Endothelial cell of umbilical vein (primary cell): ENCODE data around the gene SLC12A2. TPM values are rescaled to one million over a fixed set of nuclear protein-coding genes. Genes with fewer than 3 reads are reported as not detected.

Source experiments
- BruUV-seq: library from RNA; stranded (reverse); fragments of 400-500 nt; replicated peaks from 2 replicates; lab custom pipeline; 2021; lab: Mats Ljungman, UMichigan
- CTCF ChIA-PET: fragments of 300-600, 350-600 bp; sonication (Branson Sonifier 250); formaldehyde crosslinking; loops from one replicate; lab custom pipeline; 2021; ENCODE audit warnings: antibody characterized with exemption, inconsistent platforms; lab: Charles Lee
- POLR2A ChIA-PET: fragments of 300-600, 350-600 bp; sonication (Branson Sonifier 250); formaldehyde crosslinking; loops from one replicate; lab custom pipeline; 2021; ENCODE audit warnings: antibody characterized with exemption, inconsistent platforms; lab: Charles Lee
- DNase-seq: peaks from one replicate; pipeline ENCODE4 v3.0.0-alpha.2; 2011; ENCODE audit warnings: low read depth, low spot score
- FAIRE-seq: peaks from 2 replicates; lab custom pipeline; 2011; peaks lifted over from hg19 to GRCh38; lab: Jason Lieb, UNC
- H2AFZ ChIP-seq: 2 replicates; pipeline ENCODE4 v1.6.0; 2012; ENCODE audit warnings: low read depth, low read length, control low read depth, inconsistent platforms
- H3K27ac ChIP-seq: 2 replicates; pipeline ENCODE4 v1.5.1; 2011; ENCODE audit warnings: low read depth, mild to moderate bottlenecking, control low read depth, low read length, moderate library complexity; ENCODE audit not compliant: insufficient read depth
- H3K27me3 ChIP-seq, 2 experiments: 2 replicates each; pipeline versions ENCODE4 v1.6.0 to v1.6.1; 2011; ENCODE audit warnings: low read length in 2 of 2, mixed read lengths in 1 of 2; ENCODE audit not compliant: control insufficient read depth in 2 of 2, insufficient read depth in 2 of 2
- H3K36me3 ChIP-seq, 2 experiments: 2 replicates in 1 of 2; 3 replicates in 1 of 2; pipeline ENCODE4 v1.5.1; 2011; ENCODE audit warnings: low read length in 2 of 2, mild to moderate bottlenecking in 1 of 2, moderate library complexity in 1 of 2; ENCODE audit not compliant: control insufficient read depth in 2 of 2, insufficient read depth in 2 of 2; ENCODE audit errors: extremely low read depth in 1 of 2
- H3K4me1 ChIP-seq: 3 replicates; pipeline ENCODE4 v1.5.1; 2011; ENCODE audit warnings: mild to moderate bottlenecking, low read length; ENCODE audit not compliant: control insufficient read depth, insufficient read depth; ENCODE audit errors: extremely low read depth
- H3K4me2 ChIP-seq: 2 replicates; pipeline ENCODE4 v1.6.1; 2011; ENCODE audit warnings: low read length, control low read depth, mixed read lengths; ENCODE audit not compliant: insufficient read depth
- H3K4me3 ChIP-seq, 3 experiments: fragments of 200-600 bp in 1 of 3; sonication (generic), shearing (Covaris generic) in 1 of 3; replicated peaks in 1 of 3; 2 replicates each; pipeline ENCODE4 v1.5.1; 2011 to 2016; ENCODE audit warnings: control low read depth in 3 of 3, low read length in 3 of 3, mild to moderate bottlenecking in 2 of 3, inconsistent platforms in 1 of 3, low read depth in 1 of 3, moderate library complexity in 1 of 3; ENCODE audit not compliant: insufficient read depth in 1 of 3
- H3K79me2 ChIP-seq: 2 replicates; pipeline ENCODE4 v1.6.0; 2012; ENCODE audit warnings: low read length, inconsistent platforms; ENCODE audit not compliant: control insufficient read depth, insufficient read depth
- H3K9ac ChIP-seq: replicated peaks from 2 replicates; pipeline ENCODE3; 2011; ENCODE audit warnings: low read length, control low read depth; ENCODE audit not compliant: insufficient read depth; ENCODE audit errors: extremely low read depth
- H3K9me1 ChIP-seq: replicated peaks from 3 replicates; pipeline ENCODE4 v1.6.0; 2011; ENCODE audit warnings: mild to moderate bottlenecking, low read length; ENCODE audit not compliant: control insufficient read depth, insufficient read depth; ENCODE audit errors: extremely low read depth
- H3K9me3 ChIP-seq: replicated peaks from 2 replicates; pipeline ENCODE4 v1.5.1; 2012; ENCODE audit warnings: low read length, inconsistent platforms; ENCODE audit not compliant: control insufficient read depth, insufficient read depth
- H4K20me1 ChIP-seq: replicated peaks from 2 replicates; pipeline ENCODE3; 2011; ENCODE audit warnings: mild to moderate bottlenecking, low read length; ENCODE audit not compliant: control insufficient read depth, insufficient read depth; ENCODE audit errors: extremely low read depth
- EZH2 ChIP-seq: IDR thresholded peaks from 2 replicates; pipeline ENCODE4 v1.6.1; 2012; ENCODE audit warnings: borderline replicate concordance, low read depth, mild to moderate bottlenecking, moderate library complexity, low read length, inconsistent platforms; ENCODE audit not compliant: severe bottlenecking
- FOS ChIP-seq: IDR thresholded peaks from 2 replicates; pipeline ENCODE4 v1.6.1; 2011; ENCODE audit warnings: mild to moderate bottlenecking, low read length, moderate library complexity, borderline replicate concordance; ENCODE audit not compliant: insufficient read depth
- GATA2 ChIP-seq: IDR thresholded peaks from 2 replicates; pipeline ENCODE4 v1.7.0; 2011; ENCODE audit warnings: low read depth, mild to moderate bottlenecking, moderate library complexity, mixed read lengths, low read length; ENCODE audit not compliant: insufficient read length, insufficient read depth
- JUN ChIP-seq: IDR thresholded peaks from 2 replicates; pipeline ENCODE4 v1.6.1; 2011; ENCODE audit warnings: borderline replicate concordance, low read depth; ENCODE audit not compliant: insufficient read length, insufficient read depth
- MYC ChIP-seq: IDR thresholded peaks from one replicate; pipeline ENCODE4 v1.6.1; 2011; ENCODE audit warnings: mild to moderate bottlenecking, low read depth, low read length
- POLR2A ChIP-seq: IDR thresholded peaks from 2 replicates; pipeline ENCODE4 v1.6.1; 2012; ENCODE audit warnings: low read depth, mild to moderate bottlenecking, control low read depth, low read length
- POLR2AphosphoS5 ChIP-seq: IDR thresholded peaks from 2 replicates; pipeline ENCODE4 v1.6.1; 2012; ENCODE audit warnings: low read depth, mild to moderate bottlenecking, control low read depth, low read length, moderate library complexity; ENCODE audit not compliant: insufficient read depth
- dilution Hi-C: fragments of 300-500 bp; cut with MboI; formaldehyde crosslinking; loops from one replicate; pipeline ENCODE4 v1.15.0; 2019; ENCODE audit warnings: low sequenced_read_pairs; ENCODE audit not compliant: extremely low pct_ligation_motif_present
- intact Hi-C: fragments of 100-400 bp; cut with micrococcal nuclease; formaldehyde crosslinking; loops from one replicate; pipeline ENCODE4 v1.10.0; 2022
- polyA plus RNA-seq, 4 experiments: library from polyadenylated mRNA; depleted of rRNA in 3 of 4; stranded (reverse) in 3 of 4; unstranded in 1 of 4; fragments of >200 nt; gene quantifications; 2 replicates each; pipeline versions ENCODE4 v1.2.1 to v1.2.3, GENCODE V29; 2011 to 2012; ENCODE audit warnings: missing spikeins in 1 of 4
- total RNA-seq: library from RNA; stranded (reverse); gene quantifications from 2 replicates; pipeline ENCODE4 v1.2.3, GENCODE V29; 2021
- TF ChIP-seq, protein P1 (sequence below): IDR thresholded peaks from 2 replicates; pipeline ENCODE4 v1.6.1; 2011; ENCODE audit not compliant: insufficient read depth, insufficient read length
- TF ChIP-seq, protein P2 (sequence below), 2 donors: IDR thresholded peaks; 1 replicate in 1 of 2; 2 replicates in 1 of 2; pipeline ENCODE4 v1.5.1; 2011; ENCODE audit warnings: low read length in 2 of 2, mild to moderate bottlenecking in 2 of 2, moderate library complexity in 2 of 2, control low read depth in 1 of 2, inconsistent platforms in 1 of 2, low read depth in 1 of 2; ENCODE audit not compliant: insufficient read depth in 1 of 2; ENCODE audit errors: extremely low read depth in 1 of 2

The SLC12A2 gene
- total and polyA plus RNA-seq, 2 donors (not counting 3 experiments of a cell fraction or from before 2014, with no cell fraction given), result 11.0 to 59.5 TPM

DNA sequence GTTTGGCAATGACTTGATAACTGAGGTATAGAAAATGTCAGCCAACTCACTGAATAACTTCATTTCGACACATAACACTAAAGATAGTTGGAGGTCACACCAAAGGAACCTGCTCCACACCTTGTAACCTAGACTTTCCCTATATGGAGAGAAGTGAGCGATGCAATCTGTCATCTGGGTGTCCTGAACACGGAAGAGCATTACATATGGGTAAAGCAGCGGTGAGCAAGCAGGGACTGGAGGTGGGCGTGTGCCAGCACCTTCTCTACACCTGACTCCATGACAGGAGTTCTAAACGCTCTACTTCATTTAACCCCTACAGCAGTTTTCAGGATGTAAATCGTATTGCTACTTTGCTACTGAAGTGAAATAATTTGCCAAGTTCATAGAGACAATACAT lies 152.8 kb downstream of the SLC12A2 start:
- no peak for TF ChIP-seq GATA2
- TF ChIP-seq, protein P1, sequence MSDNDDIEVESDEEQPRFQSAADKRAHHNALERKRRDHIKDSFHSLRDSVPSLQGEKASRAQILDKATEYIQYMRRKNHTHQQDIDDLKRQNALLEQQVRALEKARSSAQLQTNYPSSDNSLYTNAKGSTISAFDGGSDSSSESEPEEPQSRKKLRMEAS, result no peak
- no peak for TF ChIP-seq FOS
- no peak for TF ChIP-seq POLR2A
- no peak for TF ChIP-seq POLR2AphosphoS5
- TF ChIP-seq MYC, result no peak
- no peak for TF ChIP-seq EZH2
- no peak for TF ChIP-seq JUN
- TF ChIP-seq, protein P2, sequence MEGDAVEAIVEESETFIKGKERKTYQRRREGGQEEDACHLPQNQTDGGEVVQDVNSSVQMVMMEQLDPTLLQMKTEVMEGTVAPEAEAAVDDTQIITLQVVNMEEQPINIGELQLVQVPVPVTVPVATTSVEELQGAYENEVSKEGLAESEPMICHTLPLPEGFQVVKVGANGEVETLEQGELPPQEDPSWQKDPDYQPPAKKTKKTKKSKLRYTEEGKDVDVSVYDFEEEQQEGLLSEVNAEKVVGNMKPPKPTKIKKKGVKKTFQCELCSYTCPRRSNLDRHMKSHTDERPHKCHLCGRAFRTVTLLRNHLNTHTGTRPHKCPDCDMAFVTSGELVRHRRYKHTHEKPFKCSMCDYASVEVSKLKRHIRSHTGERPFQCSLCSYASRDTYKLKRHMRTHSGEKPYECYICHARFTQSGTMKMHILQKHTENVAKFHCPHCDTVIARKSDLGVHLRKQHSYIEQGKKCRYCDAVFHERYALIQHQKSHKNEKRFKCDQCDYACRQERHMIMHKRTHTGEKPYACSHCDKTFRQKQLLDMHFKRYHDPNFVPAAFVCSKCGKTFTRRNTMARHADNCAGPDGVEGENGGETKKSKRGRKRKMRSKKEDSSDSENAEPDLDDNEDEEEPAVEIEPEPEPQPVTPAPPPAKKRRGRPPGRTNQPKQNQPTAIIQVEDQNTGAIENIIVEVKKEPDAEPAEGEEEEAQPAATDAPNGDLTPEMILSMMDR (IDR thresholded peaks at IDR 0.05; ENCODE audit: extremely low read depth in 1 of 2, insufficient read depth in 1 of 2, low read depth in 1 of 2, low read length in 2 of 2), result no peak
- H3K27me3 ChIP-seq, result peaks cover 2% of the 10 kb centered on the region in 2 experiments
- no peaks in the 10 kb centered on the region for H4K20me1 ChIP-seq
- no peak overlapping the region for H2AFZ ChIP-seq
- FAIRE-seq (no peak), DNase-seq (no peak)
- no peaks in the 10 kb centered on the region for H3K9me1 ChIP-seq
- intact Hi-C loops, result no loop called here
- POLR2A ChIA-PET, result no interaction called here
- no peaks in the 10 kb centered on the region for H3K36me3 ChIP-seq
- no peak overlapping the region for H3K4me2 ChIP-seq
- H3K79me2 ChIP-seq, result no peaks in the 10 kb centered on the region
- H3K9ac ChIP-seq, result no peak overlapping the region
- no peak overlapping the region for H3K27ac ChIP-seq
- H3K4me3 ChIP-seq, result no peak overlapping the region
- H3K4me1 ChIP-seq, result no peaks in the 10 kb centered on the region
- BruUV-seq, result no TSS peak
- CTCF ChIA-PET, result no interaction called here
- H3K9me3 ChIP-seq, result no peaks in the 10 kb centered on the region
- dilution Hi-C loops, result no loop called here
